Activated CD8-positive, alpha-beta memory T cell treated with anti-CD3 and anti-CD28 coated beads, Interleukin-2, amount 50 U/mL, for 1 hour (primary cell): ENCODE results near the gene ZAP70.
"Not testable (repeated sequence)": the region's sequence is repeated elsewhere in the genome, so short reads cannot be mapped to it uniquely, and the experiment has no call there.

ENCODE experiments used
- DNase-seq: peaks from one replicate; pipeline ENCODE4 v3.0.0-alpha.2; 2020; ENCODE audit errors: extremely low read depth

ZAP70 gene

DNA sequence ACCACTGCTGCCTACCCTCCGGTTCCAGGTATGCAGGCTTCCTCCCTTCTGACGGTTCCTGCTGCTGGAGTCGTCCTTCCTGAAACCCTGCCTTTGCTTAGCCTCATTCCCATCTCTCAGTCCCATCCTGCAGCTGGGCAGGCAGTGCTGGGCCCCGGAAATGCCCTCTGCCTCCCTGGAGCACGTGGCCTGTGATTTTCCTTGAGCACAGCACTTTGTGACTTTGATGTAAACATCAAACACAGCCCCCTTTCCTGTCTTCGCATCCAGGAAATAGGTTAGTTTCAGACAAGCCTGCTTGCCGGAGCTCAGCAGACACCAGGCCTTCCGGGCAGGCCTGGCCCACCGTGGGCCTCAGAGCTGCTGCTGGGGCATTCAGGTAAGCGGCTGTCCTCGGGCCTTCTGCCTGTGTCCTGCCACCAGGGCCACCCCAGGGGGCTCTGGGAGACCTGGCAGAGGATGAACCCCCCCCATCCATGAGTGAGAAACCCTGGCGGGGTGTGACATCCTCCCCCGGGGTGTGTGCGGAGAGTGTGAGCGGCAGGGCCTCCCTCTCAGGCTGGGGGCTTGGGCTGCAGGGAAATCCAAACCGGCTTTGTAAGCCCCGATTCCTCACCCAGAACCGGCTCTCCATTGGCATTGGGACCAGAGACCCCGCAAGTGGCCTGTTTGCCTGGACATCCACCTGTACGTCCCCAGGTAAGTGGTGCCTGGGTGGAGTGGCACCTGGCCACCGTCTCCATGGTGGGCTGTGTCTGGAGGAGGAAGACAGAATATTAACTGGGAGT is at the start of gene ZAP70:
Gene ZAP70, plus strand, starts transcription at position 281 of the 788 bp plus-strand sequence. CDS start 10,461 bp downstream, outside the sequence.
- no peak for DNase-seq

DNA sequence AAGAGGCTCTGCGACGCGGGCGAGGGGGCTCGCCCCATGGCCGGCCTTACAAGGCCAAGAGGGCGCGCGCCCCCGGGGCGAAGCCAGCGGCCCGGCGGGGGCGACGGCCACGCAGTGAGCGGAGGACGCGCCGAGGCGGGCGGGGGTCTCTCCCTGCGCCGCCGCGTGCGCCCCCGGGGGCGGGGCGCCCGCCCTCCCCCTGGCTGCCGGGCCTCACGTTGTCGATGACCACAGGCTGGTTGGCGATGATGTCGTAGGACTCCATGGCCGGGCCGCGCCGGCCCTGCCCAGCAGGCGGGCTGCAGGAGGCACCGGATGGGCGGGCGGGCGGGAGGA is 49.8 kb upstream of the ZAP70 start:
- DNase-seq = no peak

DNA sequence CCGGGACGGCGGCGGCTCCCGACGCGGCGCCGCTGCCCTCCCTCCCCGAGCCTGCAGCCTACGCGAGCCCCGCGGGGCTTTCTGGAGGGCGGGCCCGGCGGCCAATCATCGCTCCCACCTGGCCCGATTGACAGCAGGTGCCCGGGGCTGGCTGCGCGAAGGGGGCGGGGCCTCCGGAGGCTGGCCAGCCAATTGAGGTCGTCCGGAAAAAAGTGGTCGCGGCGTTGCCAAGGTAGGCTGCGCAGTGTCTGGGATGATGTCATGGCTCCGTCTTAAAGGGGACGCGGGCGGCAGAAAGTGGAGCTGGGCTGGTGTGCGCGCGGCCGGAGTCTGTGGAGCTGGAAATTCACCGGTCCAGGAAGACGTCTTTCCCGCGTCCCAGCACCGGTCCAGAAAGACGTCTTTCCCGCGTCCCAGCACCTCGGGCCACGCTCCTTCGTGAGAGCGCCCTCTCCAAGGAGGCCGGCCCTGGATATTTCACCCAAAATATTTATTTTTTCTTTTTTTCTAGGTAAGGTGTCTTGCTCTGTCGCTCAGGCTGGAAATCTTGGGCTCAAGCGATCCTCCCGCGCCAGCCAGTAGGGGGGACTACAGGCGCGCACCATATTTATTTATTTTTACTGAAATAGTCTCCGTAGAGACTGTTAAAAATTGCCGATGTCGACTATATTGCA is 49.3 kb upstream of the ZAP70 start, which contains the start of gene ACTR1B:
Gene ACTR1B, minus strand, starts transcription at position 83 of the 674 bp plus-strand sequence. CDS start 154 bp downstream, outside the sequence.
- DNase-seq = peak; percentile 92

DNA sequence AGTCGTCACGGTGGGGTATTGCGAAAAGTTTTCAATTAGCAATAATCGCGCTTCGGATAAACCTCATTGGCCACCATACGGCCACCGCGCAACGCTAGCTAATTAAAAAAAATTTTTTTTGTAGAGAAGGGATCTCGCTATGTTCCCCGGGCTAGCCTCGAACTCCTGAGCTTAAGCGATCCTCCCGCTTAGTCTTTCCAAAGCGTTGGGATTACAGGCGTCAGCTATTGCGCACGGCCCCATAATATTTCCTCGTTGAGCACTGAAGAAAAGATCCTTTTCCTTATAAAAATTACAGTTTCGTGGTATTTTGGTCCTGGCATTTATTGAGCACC is 48.8 kb upstream of the ZAP70 start:
- DNase-seq = no peak

DNA sequence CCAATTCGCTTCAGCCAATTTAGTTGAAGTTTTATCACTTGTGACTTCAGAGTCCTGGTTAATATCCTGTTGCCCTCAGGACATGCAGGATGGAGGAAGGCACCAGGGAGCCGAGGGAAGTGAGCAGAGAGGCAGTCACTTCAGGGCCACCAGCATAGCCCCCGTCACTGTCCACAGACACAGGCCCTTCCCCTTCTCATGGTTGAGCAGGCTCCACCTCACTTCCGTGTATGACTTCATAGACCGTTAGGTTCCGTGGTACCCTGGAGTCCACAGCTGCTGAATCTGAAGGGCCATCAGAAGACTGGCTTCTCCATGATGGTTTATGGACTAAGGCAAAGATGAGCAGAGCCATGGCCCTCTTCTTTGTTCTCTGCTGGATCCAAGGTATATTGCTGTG is 43.9 kb upstream of the ZAP70 start, which contains the start of gene C2orf92:
Gene C2orf92, plus strand, starts transcription at position 266 of the 400 bp plus-strand sequence. Its CDS starts 76 bp downstream, at position 342.
- DNase-seq = no peak

DNA sequence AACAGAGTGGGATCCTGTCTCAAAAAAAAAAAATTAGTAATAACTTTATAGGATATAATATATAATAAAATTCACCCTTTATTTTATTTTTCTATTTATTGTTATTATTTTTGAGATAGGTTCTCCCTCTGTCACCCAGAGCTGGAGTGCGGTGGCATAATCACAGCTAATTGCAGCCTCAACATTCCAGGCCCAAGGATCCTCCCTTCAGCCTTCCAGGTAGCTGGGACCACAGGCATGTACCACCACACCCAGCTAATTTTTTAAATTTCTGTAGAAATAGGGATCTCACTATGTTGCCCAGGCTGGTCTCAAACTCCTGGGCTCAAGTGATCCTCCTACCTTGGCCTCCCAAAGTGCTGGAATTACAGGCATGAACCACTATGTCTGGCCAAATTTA is 42.9 kb upstream of the ZAP70 start:
- DNase-seq = no peak

DNA sequence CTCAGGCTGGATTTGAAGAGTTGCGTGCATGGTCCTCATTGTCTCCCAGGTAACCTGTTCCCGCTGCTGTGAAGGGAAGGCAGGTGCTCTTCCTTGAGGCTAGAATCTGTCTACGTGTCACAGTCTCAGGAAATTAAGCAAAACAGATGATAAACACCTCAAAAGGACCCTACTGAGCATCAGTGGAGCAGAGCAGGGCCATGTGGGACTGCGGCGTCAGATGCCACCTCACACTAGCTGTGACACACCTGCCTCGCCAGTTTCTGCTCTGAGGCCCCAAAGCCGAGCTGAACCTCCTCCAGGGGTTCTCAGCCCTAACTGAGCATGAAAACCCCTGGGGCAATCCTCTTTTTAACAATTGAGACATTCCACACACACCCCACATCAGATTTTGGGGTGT is 41.9 kb upstream of the ZAP70 start:
- DNase-seq = no peak

DNA sequence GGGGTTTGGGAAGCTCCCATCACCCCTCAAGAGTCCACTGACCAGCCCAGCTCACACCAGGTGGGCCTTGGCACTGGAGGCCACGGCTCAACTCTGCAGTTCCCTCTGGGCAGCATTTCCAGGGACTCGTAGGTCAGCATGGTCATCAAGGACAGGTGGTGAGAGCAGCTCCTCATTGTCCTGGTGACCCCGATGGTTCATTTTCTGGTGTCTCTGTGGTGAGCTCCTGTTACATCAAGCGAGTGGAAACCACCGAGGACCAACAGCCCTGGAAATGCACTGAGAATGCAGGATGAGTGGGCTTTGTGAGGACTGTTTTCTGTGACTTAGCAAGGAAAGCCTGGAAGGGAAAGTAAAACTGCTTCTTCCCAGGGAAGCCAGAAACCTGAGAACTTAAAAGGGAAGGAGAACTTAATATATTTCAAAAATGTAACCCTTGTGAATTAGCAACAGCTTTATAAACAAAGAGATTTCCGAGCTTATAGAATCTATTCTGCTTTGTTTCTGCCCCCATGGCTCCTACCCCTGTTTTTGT is 40.7 kb upstream of the ZAP70 start:
- DNase-seq = not testable (repeated sequence)

DNA sequence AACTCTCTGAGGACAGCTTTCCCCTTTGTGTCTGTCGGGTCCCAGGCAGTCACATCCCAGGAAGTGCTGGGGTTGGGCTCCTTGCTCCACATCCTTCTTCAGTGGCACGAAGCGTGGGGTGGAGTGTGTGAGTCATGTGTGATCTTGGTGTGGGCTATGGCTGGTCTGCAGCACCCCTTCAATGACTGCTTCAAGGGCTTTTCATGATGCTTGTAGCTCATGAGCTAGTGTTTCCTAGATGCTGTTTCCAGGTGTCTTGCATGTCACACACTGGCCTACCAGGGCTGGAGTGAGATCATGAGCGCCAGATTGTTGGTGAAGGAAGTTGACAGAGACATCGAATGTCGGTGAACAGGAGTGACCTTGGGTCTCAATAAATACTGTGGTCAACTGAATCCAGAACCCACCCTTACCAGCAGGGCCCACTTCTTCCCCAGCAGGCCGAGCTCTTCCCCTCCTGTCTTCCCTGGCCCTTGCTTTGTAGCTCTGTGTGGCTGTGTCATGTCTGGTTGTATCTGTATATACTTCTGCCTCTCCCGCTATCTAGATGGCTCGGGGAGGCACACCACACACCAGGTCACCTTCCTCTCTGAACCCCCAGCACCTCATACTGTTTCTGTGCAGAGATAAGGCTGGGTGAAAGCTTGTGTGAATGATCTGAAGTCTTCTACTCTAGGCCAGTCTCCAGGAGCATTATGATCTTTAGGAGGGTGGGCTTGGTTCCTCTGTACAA is 40.0 kb upstream of the ZAP70 start:
- DNase-seq = no peak

DNA sequence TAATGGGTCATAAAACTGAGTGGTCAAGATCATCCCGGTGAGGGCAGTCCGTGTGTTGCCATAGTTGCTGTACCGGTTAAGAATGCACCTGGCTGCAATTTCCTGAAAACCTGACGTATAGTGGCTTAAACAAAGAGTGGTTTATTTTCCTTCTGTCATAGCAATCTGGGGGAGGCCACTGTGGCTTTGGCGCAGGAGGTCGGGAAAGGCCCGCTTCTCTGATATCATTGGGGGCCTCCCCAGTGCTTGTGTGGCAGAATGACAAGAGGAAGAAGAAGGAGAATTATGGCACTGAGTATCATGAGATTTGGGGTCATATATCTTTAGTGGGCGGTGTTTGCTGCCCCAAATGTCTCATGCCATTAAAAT is 39.5 kb upstream of the ZAP70 start:
- no peak for DNase-seq

DNA sequence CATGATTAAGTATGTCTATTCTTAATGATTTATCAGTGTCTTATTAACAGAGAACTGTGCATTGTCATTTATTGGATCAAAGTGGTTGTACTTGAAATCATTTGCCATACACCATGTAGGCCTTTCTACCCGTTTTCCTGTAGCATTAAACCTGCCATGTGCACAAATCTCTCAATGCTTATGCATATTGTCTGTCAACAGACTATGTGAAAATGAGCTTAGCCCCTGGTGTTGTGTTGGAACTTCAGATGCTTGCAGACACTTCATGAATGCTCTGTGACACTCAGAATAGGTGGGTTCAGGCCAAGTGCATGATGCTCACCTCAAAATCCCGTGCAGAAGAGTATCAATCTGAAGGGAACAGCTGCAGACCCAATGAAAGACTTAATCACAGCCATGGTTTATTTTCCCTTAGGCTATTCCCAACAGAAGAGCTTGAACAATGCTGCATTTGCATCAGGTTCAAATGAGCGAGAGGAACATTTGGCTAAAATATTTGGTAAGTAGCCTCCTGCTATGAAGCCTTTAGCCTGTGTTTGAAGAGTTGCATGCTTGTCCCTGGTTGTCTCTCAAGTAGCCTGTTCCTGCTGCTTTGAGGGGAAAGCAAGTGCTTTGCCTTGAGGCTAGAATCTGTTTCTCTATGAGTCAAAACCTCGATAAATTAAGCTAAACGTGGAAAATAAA is 37.8 kb upstream of the ZAP70 start:
- no peak for DNase-seq

DNA sequence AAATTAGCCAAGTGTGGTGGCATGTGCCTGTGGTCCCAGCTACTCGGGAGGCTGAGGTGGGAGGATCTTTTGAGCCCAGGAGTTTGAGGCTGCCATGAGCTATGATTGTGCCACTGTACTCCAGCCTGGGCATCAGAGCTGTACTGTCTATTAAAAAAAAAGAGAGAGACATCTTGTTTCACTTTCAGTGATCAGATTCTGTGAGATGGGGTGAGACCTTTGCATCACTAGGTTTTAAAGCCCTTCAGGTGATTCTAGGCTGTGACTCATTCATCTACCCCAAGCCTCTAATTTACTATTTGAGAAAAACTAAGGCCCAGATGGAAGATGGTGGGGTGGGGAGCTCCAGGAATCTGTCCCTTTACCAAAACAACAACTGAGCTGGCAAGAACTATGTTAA is 36.8 kb upstream of the ZAP70 start:
- no peak for DNase-seq

DNA sequence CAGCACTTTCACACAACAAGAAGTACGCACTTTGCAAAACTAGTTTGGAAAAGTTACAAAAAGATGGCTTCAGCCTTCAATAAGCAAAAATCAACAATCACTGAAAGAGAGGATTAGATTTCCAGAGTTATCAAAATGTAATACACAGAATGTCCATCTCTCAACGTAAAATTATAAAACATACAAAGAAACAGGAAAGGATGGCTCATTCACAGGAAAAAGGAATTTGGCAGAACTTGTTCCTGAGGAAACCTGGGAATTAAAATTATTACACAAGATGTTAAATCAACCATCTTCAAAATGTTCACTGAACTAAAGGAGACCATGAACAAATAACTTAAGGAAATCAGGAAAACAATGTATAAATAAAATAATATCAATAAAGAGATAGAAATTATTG is 35.9 kb upstream of the ZAP70 start:
- DNase-seq = no peak

DNA sequence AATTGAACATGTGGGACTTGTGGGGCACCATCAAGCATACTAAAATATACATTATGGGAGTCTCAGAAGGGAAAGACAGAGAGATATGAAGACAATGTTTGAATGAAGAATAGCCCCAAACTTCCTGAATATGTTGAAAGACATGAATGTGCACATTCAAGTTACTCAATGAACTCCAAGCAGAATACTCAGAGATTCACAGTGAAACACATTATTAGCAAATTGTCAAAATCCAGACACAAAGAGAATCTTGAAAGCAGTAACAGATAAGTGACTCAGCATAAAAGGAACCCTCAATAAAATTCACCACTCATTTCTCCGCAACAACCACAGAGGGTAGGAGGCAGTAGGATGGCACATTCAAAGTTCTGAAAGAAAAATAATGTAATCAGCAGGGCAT is 35.1 kb upstream of the ZAP70 start:
- no peak for DNase-seq

DNA sequence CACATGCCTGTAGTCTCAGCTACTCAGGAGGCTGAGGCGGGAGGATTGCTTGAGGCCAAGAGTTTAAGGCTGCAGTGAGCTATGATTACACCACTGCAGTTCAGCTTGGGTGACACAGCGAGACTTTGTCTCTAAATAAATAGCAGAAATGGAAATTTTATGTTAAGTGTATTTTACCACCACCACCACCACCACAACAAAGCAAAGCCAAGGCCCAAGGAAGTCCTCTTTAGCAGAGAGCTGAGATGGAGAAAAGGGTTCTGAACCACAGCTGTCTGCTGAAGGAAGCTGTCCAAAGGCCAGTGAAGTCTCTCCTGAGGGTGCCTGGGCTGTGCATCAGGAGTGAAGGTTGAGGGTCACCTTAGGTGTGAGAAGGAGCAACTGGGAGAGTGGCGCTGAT is 26.1 kb upstream of the ZAP70 start:
- not testable (repeated sequence) for DNase-seq

DNA sequence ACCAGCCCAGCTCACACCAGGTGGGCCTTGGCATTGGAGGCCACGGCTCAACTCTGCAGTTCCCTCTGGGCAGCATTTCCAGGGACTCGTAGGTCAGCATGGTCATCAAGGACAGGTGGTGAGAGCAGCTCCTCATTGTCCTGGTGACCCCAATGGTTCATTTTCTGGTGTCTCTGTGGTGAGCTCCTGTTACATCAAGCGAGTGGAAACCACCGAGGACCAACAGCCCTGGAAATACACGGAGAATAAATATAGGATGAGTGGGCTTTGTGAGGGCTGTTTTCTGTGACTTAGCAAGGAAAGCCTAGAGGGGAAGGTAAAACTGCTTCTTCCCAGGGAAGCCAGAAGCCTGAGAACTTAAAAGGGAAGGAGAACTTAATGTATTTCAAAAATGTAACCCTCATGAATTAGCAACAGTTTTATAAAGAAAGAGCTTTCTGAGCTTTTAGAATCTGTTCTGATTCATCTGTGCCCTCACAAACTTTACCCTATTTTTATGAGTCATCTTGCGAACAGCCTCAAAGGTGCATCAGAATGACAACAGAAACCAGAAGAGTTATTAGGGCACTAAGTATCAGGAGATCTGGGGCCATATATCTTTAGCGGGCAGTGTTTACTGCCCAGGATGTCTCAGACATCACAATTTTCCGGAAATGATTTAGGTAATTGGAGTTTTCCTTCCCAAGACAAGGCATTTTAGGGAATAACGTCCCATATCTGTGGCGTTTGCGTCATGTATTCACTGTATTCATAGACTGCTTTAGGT is 25.1 kb upstream of the ZAP70 start:
- no peak for DNase-seq

DNA sequence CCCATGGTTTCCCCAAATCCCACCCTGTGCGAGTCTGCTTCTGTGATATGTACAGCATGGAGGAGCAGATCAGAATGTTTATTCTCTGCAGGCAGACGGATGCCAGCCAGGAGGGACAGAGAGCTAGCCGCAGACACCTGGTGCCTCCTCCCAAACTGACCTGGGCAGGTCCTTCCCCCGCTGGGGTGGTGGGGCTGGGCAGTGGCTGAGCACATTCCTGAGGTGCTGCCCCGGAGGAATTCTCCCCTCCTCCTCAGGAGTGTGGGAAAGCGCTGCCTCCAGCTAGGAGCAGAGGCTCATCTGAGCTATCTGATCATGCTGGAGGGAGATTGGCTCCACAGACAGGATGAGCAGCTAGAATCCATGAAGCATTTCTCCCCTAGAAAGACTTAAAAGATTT is 22.2 kb upstream of the ZAP70 start:
- no peak for DNase-seq

DNA sequence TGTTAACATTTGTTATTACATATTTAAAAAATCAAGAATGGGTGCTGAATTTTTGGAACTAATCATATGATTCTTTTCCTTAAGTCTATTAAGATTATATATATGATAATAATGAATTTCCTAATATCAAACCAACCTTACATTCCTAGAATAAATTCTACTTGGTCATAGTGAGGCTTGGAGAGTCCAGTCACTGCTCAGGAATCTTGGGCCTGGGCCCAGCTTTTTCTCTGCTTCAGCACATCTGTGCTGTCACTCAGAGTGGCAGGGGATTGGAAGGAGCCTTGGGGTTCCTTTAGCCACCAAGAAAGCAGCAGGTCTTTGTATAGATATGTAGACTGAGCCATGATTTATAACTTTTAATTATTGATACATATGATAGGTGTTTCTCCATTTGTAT is 19.9 kb upstream of the ZAP70 start:
- DNase-seq = no peak

DNA sequence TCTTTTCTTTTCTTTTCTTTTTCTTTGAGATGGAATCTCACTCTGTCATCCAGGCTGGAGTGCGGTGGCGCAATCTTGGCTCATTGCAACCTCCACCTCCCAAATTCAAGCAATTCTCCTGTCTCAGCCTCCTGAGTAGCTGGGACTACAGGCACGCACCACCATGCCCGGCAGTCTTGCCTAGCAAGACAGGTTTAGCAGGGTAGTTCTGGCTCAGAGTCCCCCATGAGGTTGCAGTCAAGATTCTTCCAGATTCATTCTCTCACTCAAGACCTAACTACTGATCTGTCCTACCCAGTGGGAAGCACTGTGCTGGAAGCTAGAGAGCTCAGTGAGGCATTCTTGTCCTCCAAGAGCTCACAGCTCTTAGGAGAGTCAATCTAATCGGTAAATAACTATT is 17.6 kb upstream of the ZAP70 start:
- DNase-seq = no peak

DNA sequence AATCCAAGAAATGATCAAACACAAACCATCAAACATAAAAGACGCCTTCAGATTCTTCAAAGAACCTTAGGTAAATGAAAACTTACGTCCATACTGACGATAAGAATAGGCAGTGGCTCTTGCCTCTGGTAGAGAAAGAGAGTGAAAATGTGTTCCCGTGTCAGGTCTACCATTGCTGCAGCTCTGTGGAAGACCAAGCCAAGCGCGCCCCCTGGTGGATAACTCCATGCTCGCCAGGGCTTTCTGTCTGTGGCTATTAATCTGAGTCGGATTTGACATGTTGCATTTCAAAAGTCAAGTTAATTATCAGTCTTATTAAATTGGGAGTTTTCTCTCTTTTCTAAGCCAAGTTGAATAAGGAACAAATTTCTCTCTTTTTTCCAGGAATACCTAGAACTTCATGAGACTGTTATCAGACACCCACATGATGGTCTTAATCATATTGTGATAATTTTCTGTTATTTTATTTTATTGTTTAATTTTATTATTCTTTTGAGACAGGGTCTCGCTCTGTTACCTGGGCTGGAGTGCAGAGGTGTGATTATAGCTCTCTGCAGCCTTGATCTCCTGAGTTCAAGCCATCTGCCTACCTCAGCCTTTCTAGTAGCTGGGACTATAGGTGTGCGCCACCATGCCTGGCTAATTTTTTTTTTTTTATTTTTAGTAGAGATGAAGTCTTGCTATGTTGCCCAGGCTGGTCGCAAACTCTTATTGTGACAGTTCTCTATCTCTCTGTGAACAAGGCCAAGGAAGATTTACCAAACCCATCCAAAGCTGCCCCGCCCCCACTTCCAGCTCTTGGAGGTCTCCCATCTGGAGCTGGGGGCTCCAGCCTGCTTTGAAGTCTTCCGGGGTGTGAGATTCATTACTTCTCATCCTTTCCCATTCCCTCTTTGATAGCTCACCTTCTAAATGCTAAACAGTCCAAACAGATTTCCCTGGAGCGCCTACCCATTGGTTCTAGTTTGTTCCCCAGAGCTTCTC is 15.8 kb upstream of the ZAP70 start:
- peak; percentile 84 for DNase-seq
